Activated CD8-positive, alpha-beta T cell treated with anti-CD3 and anti-CD28 coated beads for 36 hours (primary cell): ENCODE results near the gene CXorf38. TPM values are rescaled to one million over a fixed set of nuclear protein-coding genes. Genes with fewer than 3 reads are reported as not detected.
"Not testable (repeated sequence)": the region's sequence is repeated elsewhere in the genome, so short reads cannot be mapped to it uniquely, and the experiment has no call there.

Source experiments
- ATAC-seq: fragments of 200-7000 bp; cut with Tn5 transposase; one replicate; pipeline ENCODE4 v1.10.0; 2021; ENCODE audit warnings: mild to moderate bottlenecking, moderate library complexity
- CTCF ChIA-PET: fragments of 350-600 bp; sonication (Branson Sonifier 250); formaldehyde crosslinking; loops from one replicate; lab custom pipeline; 2021; ENCODE audit warnings: antibody characterized with exemption; lab: Charles Lee
- POLR2A ChIA-PET: fragments of 350-600 bp; sonication (Branson Sonifier 250); formaldehyde crosslinking; loops from one replicate; lab custom pipeline; 2021; ENCODE audit warnings: antibody characterized with exemption; lab: Charles Lee
- DNase-seq: peaks from one replicate; pipeline ENCODE4 v3.0.0-alpha.2; 2020
- H3K27ac Mint-ChIP-seq: one replicate; pipeline ENCODE4 v1.8.0; 2021; ENCODE audit warnings: mild to moderate bottlenecking, mixed read lengths
- H3K27me3 Mint-ChIP-seq: one replicate; pipeline ENCODE4 v1.8.0; 2021; ENCODE audit warnings: mixed read lengths
- H3K36me3 Mint-ChIP-seq: one replicate; pipeline ENCODE4 v1.8.0; 2021; ENCODE audit warnings: low read depth, mixed read lengths
- H3K4me1 Mint-ChIP-seq: one replicate; pipeline ENCODE4 v1.8.0; 2021; ENCODE audit warnings: low read depth, mixed read lengths
- H3K4me3 Mint-ChIP-seq: one replicate; pipeline ENCODE4 v1.8.0; 2021; ENCODE audit warnings: mild to moderate bottlenecking, moderate library complexity, mixed read lengths
- H3K9me3 Mint-ChIP-seq: one replicate; pipeline ENCODE4 v1.8.0; 2021; ENCODE audit warnings: mixed read lengths
- CTCF ChIP-seq: fragments of 200-600 bp; IDR thresholded peaks from one replicate; pipeline ENCODE4 v1.8.0; 2022; ENCODE audit warnings: antibody characterized with exemption, mild to moderate bottlenecking
- intact Hi-C: fragments of 100-400 bp; cut with micrococcal nuclease; formaldehyde crosslinking; loops from one replicate; pipeline ENCODE4 v1.10.0; 2022
- total RNA-seq, 2 experiments: library from RNA; stranded (reverse); gene quantifications; one replicate each; pipeline ENCODE4 v1.2.3, GENCODE V29; 2021

The CXorf38 gene
- total RNA-seq, 2 experiments from 2014 or later = 21.2 to 22.5 TPM

- H3K36me3 Mint-ChIP-seq = peaks cover 4% of the 10 kb centered on the region
- intact Hi-C loops = no loop called here
- H3K27ac Mint-ChIP-seq = no peak overlapping the region
- ChIA-PET POLR2A (no interaction called here), CTCF (no interaction called here)
- H3K4me1 Mint-ChIP-seq = no peaks in the 10 kb centered on the region
- no peaks in the 10 kb centered on the region for H3K9me3 Mint-ChIP-seq
- no peak for TF ChIP-seq CTCF
- no peak for DNase-seq
- H3K27me3 Mint-ChIP-seq = no peaks in the 10 kb centered on the region
- H3K4me3 Mint-ChIP-seq = no peak overlapping the region
- no peak for ATAC-seq
Measured at GRCh38 chrX:40607381-40607780, 40.0 kb downstream of the CXorf38 start.

- H3K36me3 Mint-ChIP-seq = peaks cover 19% of the 10 kb centered on the region
Measured at GRCh38 chrX:40603446-40603845, 43.9 kb downstream of the CXorf38 start.

GRCh38 chrX:40589616-40590321, 57.6 kb downstream of the CXorf38 start:
- CTCF ChIA-PET = interaction anchor here (0.6 to 1.5 kb wide), 5 partner anchors 9 to 51 kb away, joined by 3 to 7 read pairs (median 3); partner anchors contain the start of gene ATP6AP2
- DNase-seq = peak; percentile 55

More at GRCh38 chrX:40603446-40603845, 43.9 kb downstream of the CXorf38 start:
- intact Hi-C loops = no loop called here
- no peaks in the 10 kb centered on the region for H3K4me1 Mint-ChIP-seq
- no peak overlapping the region for H3K27ac Mint-ChIP-seq
- H3K27me3 Mint-ChIP-seq = no peaks in the 10 kb centered on the region
- ChIA-PET CTCF (interaction anchor here (1.3 kb wide), 1 partner anchor 59 kb away, joined by 4 read pairs; no protein-coding TSS in a partner anchor), POLR2A (no interaction called here)
- DNase-seq (no peak), ATAC-seq (no peak)
- no peak overlapping the region for H3K4me3 Mint-ChIP-seq
- TF ChIP-seq CTCF = no peak
- no peaks in the 10 kb centered on the region for H3K9me3 Mint-ChIP-seq

GRCh38 chrX:40587623-40588022, 59.7 kb downstream of the CXorf38 start:
- H3K4me3 Mint-ChIP-seq, POLR2A ChIA-PET, DNase-seq, ATAC-seq, H3K27me3 Mint-ChIP-seq, H3K36me3 Mint-ChIP-seq, CTCF ChIA-PET, H3K9me3 Mint-ChIP-seq, H3K27ac Mint-ChIP-seq: not testable (repeated sequence)
- H3K4me1 Mint-ChIP-seq = peaks cover 48% of the 10 kb centered on the region
- intact Hi-C loops = loop anchor here (10.0 kb wide), 1 partner anchor 57 kb away; the partner anchor contains the start of gene CXorf38

More at GRCh38 chrX:40589616-40590321, 57.6 kb downstream of the CXorf38 start:
- POLR2A ChIA-PET = interaction anchor here (1.0 kb wide), 1 partner anchor 9 kb away, joined by 3 read pairs; the partner anchor contains the start of gene ATP6AP2
- intact Hi-C loops = loop anchor here (10.0 kb wide), 1 partner anchor 55 kb away; the partner anchor contains the start of gene CXorf38
- Mint-ChIP-seq H3K27ac (peak overlapping the region; percentile 59), H3K4me1 (peaks cover 41% of the 10 kb centered on the region), H3K36me3 (peaks cover 17% of the 10 kb centered on the region)
- H3K27me3 Mint-ChIP-seq, H3K9me3 Mint-ChIP-seq, H3K4me3 Mint-ChIP-seq: not testable (repeated sequence)
- ATAC-seq = peak; percentile 94

- Mint-ChIP-seq H3K4me1 (peaks cover 39% of the 10 kb centered on the region), H3K9me3 (no peaks in the 10 kb centered on the region), H3K4me3 (peak overlapping the region; percentile 75), H3K36me3 (no peaks in the 10 kb centered on the region), H3K27me3 (no peaks in the 10 kb centered on the region), H3K27ac (no peak overlapping the region)
- no peak for DNase-seq
- intact Hi-C loops = loop anchor here (10.0 kb wide), 1 partner anchor 62 kb away; the partner anchor contains the start of gene CXorf38
- ChIA-PET CTCF (no interaction called here), POLR2A (no interaction called here)
- no peak for TF ChIP-seq CTCF
- no peak for ATAC-seq
Measured at GRCh38 chrX:40582811-40583210, 64.5 kb downstream of the CXorf38 start.

GRCh38 chrX:40582178-40582577, 65.2 kb downstream of the CXorf38 start:
- not testable (repeated sequence) for DNase-seq, H3K9me3 Mint-ChIP-seq, H3K27me3 Mint-ChIP-seq, H3K27ac Mint-ChIP-seq, ATAC-seq, H3K36me3 Mint-ChIP-seq
- intact Hi-C loops = loop anchor here (10.0 kb wide), 1 partner anchor 63 kb away; the partner anchor contains the start of gene CXorf38
- ChIA-PET CTCF (interaction anchor here (2.9 kb wide), 1 partner anchor 38 kb away, joined by 13 read pairs; no protein-coding TSS in a partner anchor), POLR2A (interaction anchor here (0.6 kb wide), 1 partner anchor 538 kb away, joined by 5 read pairs; no protein-coding TSS in a partner anchor)
- Mint-ChIP-seq H3K4me1 (peaks cover 33% of the 10 kb centered on the region), H3K4me3 (peak overlapping the region; percentile 75)
